SK-N-SH treated with all-trans-retinoic acid at 6 μM for 48 hours (cell line): ENCODE results near the gene SDK1.

ENCODE experiments used
- ATAC-seq: fragments of 200-7000 bp; cut with Tn5 transposase; 3 replicates; pipeline ENCODE4 v1.9.1; 2020; ENCODE audit warnings: mild to moderate bottlenecking, moderate library complexity
- ARNTL ChIP-seq: fragments of 450-650 bp; formaldehyde crosslinking; IDR thresholded peaks from 2 replicates; pipeline ENCODE4 v1.5.0; 2020; ENCODE audit warnings: low read depth, mild to moderate bottlenecking, moderate library complexity, borderline replicate concordance
- BACH2 ChIP-seq: fragments of 250-450 bp; sonication (Bioruptor Pico); IDR thresholded peaks from 2 replicates; pipeline ENCODE4 v1.9.0; 2021; ENCODE audit warnings: mild to moderate bottlenecking, borderline replicate concordance
- CREB5 ChIP-seq: fragments of 250-450 bp; sonication (Bioruptor Pico); IDR thresholded peaks from 2 replicates; pipeline ENCODE4 v1.5.1; 2020; ENCODE audit warnings: low read depth, mild to moderate bottlenecking, moderate library complexity
- CSDC2 ChIP-seq: fragments of 250-450 bp; sonication (Bioruptor Pico); IDR thresholded peaks from 2 replicates; pipeline ENCODE4 v1.5.0; 2020; ENCODE audit warnings: mild to moderate bottlenecking, moderate library complexity
- GLIS3 ChIP-seq: fragments of 250-450 bp; sonication (Bioruptor Pico); IDR thresholded peaks from 2 replicates; pipeline ENCODE4 v1.5.0; 2020; ENCODE audit warnings: mild to moderate bottlenecking, moderate library complexity
- ISL1 ChIP-seq: fragments of 250-450 bp; sonication (Bioruptor Pico); IDR thresholded peaks from 2 replicates; pipeline ENCODE4 v2.1.2; 2022; ENCODE audit warnings: mild to moderate bottlenecking, moderate library complexity
- OSR1 ChIP-seq: fragments of 250-450 bp; sonication (Bioruptor Pico); IDR thresholded peaks from 2 replicates; pipeline ENCODE4 v1.8.0; 2022; ENCODE audit warnings: moderate library complexity, mild to moderate bottlenecking, inconsistent platforms
- PPARA ChIP-seq: fragments of 250-450 bp; sonication (Bioruptor Pico); IDR thresholded peaks from 2 replicates; pipeline ENCODE4 v1.5.0; 2020; ENCODE audit warnings: mild to moderate bottlenecking, borderline replicate concordance
- TCF4 ChIP-seq: fragments of 250-450 bp; sonication (Bioruptor Pico); IDR thresholded peaks from 2 replicates; pipeline ENCODE4 v1.8.0; 2021; ENCODE audit warnings: mild to moderate bottlenecking, moderate library complexity, borderline replicate concordance
- ZC3H10 ChIP-seq: fragments of 250-450 bp; sonication (Bioruptor Pico); IDR thresholded peaks from 2 replicates; pipeline ENCODE4 v1.5.1; 2021; ENCODE audit warnings: mild to moderate bottlenecking, moderate library complexity
- ZFP3 ChIP-seq: fragments of 250-450 bp; sonication (Bioruptor Pico); IDR thresholded peaks from 2 replicates; pipeline ENCODE4 v1.5.0; 2020; ENCODE audit warnings: mild to moderate bottlenecking, moderate library complexity
- ZFP30 ChIP-seq: fragments of 450-650 bp; formaldehyde crosslinking; IDR thresholded peaks from 2 replicates; pipeline ENCODE4 v1.5.0; 2022; ENCODE audit warnings: mild to moderate bottlenecking, moderate library complexity
- ZNF565 ChIP-seq: fragments of 450-650 bp; formaldehyde crosslinking; conservative IDR thresholded peaks from 2 replicates; pipeline ENCODE4 v1.5.0; 2020; ENCODE audit warnings: low read depth, mild to moderate bottlenecking, moderate library complexity
- ZNF70 ChIP-seq: fragments of 450-650 bp; formaldehyde crosslinking; IDR thresholded peaks from 2 replicates; pipeline ENCODE4 v1.5.0; 2020; ENCODE audit warnings: mild to moderate bottlenecking, moderate library complexity
- ZNF8 ChIP-seq: fragments of 450-650 bp; formaldehyde crosslinking; IDR thresholded peaks from 2 replicates; pipeline ENCODE4 v1.5.0; 2020; ENCODE audit warnings: mild to moderate bottlenecking, moderate library complexity
- TF ChIP-seq, protein P1 (sequence below): fragments of 250-450 bp; sonication (Bioruptor Pico); IDR thresholded peaks from 2 replicates; pipeline ENCODE4 v1.8.0; 2021; ENCODE audit warnings: low read depth, mild to moderate bottlenecking, moderate library complexity, borderline replicate concordance
- TF ChIP-seq, protein P2 (sequence below): fragments of 250-450 bp; sonication (Bioruptor Pico); IDR thresholded peaks from 2 replicates; pipeline ENCODE4 v1.5.0; 2020; ENCODE audit warnings: mild to moderate bottlenecking, moderate library complexity
- TF ChIP-seq, protein P3 (sequence below): fragments of 250-450 bp; sonication (Bioruptor Pico); IDR thresholded peaks from 2 replicates; pipeline ENCODE4 v1.5.1; 2021; ENCODE audit warnings: mild to moderate bottlenecking, moderate library complexity

The SDK1 gene

DNA sequence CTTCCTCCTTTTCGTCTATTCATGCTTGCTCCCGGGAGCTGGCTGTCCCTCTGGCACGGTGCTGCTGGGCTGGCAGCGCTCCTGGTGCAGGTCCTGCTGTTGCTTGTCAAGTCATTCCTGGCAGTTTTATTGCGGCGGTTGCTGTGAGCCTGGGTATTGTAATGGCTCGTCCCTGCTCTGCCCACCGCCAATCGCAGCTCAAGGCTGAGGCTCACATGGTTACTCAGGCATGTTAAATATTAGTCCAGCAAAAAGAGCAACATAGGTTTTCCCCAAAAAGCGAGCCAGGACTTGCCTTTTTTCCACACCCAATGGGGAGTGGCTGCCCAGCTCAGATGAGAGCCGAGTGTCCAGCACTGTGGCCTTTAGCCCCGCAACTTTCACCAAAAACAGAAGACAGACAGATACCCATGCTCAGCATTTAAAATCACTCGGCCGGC lies 888.1 kb downstream of the SDK1 start:
- ATAC-seq = peak; percentile 31; the same call in 1 of the 3 replicates

GRCh38 chr7:4190010-4190981 lies 889.2 kb downstream of the SDK1 start:
- no peak for ATAC-seq
- TF ChIP-seq CSDC2 (CRISPR knock-in tag) = no peak
- TF ChIP-seq, protein P1, sequence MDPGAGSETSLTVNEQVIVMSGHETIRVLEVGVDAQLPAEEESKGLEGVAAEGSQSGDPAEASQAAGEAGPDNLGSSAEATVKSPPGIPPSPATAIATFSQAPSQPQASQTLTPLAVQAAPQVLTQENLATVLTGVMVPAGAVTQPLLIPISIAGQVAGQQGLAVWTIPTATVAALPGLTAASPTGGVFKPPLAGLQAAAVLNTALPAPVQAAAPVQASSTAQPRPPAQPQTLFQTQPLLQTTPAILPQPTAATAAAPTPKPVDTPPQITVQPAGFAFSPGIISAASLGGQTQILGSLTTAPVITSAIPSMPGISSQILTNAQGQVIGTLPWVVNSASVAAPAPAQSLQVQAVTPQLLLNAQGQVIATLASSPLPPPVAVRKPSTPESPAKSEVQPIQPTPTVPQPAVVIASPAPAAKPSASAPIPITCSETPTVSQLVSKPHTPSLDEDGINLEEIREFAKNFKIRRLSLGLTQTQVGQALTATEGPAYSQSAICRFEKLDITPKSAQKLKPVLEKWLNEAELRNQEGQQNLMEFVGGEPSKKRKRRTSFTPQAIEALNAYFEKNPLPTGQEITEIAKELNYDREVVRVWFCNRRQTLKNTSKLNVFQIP = no peak
- TF ChIP-seq ZFP3 (CRISPR knock-in tag) = no peak
- TF ChIP-seq ARNTL = no peak
- no peak for TF ChIP-seq GLIS3 (CRISPR knock-in tag)
- TF ChIP-seq TCF4 = no peak
- TF ChIP-seq, protein P2, sequence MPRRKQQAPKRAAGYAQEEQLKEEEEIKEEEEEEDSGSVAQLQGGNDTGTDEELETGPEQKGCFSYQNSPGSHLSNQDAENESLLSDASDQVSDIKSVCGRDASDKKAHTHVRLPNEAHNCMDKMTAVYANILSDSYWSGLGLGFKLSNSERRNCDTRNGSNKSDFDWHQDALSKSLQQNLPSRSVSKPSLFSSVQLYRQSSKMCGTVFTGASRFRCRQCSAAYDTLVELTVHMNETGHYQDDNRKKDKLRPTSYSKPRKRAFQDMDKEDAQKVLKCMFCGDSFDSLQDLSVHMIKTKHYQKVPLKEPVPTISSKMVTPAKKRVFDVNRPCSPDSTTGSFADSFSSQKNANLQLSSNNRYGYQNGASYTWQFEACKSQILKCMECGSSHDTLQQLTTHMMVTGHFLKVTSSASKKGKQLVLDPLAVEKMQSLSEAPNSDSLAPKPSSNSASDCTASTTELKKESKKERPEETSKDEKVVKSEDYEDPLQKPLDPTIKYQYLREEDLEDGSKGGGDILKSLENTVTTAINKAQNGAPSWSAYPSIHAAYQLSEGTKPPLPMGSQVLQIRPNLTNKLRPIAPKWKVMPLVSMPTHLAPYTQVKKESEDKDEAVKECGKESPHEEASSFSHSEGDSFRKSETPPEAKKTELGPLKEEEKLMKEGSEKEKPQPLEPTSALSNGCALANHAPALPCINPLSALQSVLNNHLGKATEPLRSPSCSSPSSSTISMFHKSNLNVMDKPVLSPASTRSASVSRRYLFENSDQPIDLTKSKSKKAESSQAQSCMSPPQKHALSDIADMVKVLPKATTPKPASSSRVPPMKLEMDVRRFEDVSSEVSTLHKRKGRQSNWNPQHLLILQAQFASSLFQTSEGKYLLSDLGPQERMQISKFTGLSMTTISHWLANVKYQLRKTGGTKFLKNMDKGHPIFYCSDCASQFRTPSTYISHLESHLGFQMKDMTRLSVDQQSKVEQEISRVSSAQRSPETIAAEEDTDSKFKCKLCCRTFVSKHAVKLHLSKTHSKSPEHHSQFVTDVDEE = no peak
- no peak for TF ChIP-seq BACH2 (CRISPR knock-in tag)
- no peak for TF ChIP-seq CREB5
- no peak for TF ChIP-seq ZNF70

More for the DNA sequence above, 888.1 kb downstream of the SDK1 start:
- TF ChIP-seq CREB5 = no peak
- TF ChIP-seq CSDC2 (CRISPR knock-in tag) = no peak
- peak; percentile 32; the same call in 1 of the 2 replicates for TF ChIP-seq ISL1
- TF ChIP-seq, protein P2 = peak; percentile 62
- no peak for TF ChIP-seq ZNF565 (CRISPR knock-in tag)
- TF ChIP-seq ZNF8 = no peak
- TF ChIP-seq GLIS3 (CRISPR knock-in tag) = 0 out of 2 replicates have a peak, but pooled peaks have one; percentile 56
- TF ChIP-seq, protein P1 = no peak
- TF ChIP-seq TCF4 = peak; percentile 78
- no peak for TF ChIP-seq ZFP30 (CRISPR knock-in tag)
- TF ChIP-seq, protein P3, sequence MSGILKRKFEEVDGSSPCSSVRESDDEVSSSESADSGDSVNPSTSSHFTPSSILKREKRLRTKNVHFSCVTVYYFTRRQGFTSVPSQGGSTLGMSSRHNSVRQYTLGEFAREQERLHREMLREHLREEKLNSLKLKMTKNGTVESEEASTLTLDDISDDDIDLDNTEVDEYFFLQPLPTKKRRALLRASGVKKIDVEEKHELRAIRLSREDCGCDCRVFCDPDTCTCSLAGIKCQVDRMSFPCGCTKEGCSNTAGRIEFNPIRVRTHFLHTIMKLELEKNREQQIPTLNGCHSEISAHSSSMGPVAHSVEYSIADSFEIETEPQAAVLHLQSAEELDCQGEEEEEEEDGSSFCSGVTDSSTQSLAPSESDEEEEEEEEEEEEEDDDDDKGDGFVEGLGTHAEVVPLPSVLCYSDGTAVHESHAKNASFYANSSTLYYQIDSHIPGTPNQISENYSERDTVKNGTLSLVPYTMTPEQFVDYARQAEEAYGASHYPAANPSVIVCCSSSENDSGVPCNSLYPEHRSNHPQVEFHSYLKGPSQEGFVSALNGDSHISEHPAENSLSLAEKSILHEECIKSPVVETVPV (CRISPR knock-in tag) = no peak
- no peak for TF ChIP-seq ARNTL
- TF ChIP-seq ZFP3 (CRISPR knock-in tag) = no peak
- no peak for TF ChIP-seq OSR1
- TF ChIP-seq PPARA (CRISPR knock-in tag) = no peak
- TF ChIP-seq BACH2 (CRISPR knock-in tag) = no peak
- no peak for TF ChIP-seq ZNF70
- no peak for TF ChIP-seq ZC3H10 (CRISPR knock-in tag)
